Sigmoid colon (tissue), 4 donors: Measurements from ENCODE around the gene XPO6.

Experiments used
- POLR2A ChIP-seq, 2 donors: fragments of 450-650 bp; IDR thresholded peaks; one replicate each; pipeline ENCODE4 v1.6.1; 2016; ENCODE audit warnings: antibody characterized with exemption in 2 of 2, mild to moderate bottlenecking in 2 of 2, moderate library complexity in 2 of 2
- POLR2AphosphoS5 ChIP-seq, 4 donors: sonication (generic); formaldehyde crosslinking; IDR thresholded peaks; one replicate each; pipeline ENCODE4 v1.6.1; 2017; ENCODE audit warnings: antibody characterized with exemption in 4 of 4
- TF ChIP-seq, protein P1 (sequence below), 4 experiments: fragments of 450-650 bp in 3 of 4; fragments of 200-600 bp in 1 of 4; IDR thresholded peaks; one replicate each; pipeline ENCODE4 v1.5.1; 2016 to 2019; ENCODE audit warnings: antibody characterized with exemption in 4 of 4, mild to moderate bottlenecking in 3 of 4, moderate library complexity in 2 of 4

DNA sequence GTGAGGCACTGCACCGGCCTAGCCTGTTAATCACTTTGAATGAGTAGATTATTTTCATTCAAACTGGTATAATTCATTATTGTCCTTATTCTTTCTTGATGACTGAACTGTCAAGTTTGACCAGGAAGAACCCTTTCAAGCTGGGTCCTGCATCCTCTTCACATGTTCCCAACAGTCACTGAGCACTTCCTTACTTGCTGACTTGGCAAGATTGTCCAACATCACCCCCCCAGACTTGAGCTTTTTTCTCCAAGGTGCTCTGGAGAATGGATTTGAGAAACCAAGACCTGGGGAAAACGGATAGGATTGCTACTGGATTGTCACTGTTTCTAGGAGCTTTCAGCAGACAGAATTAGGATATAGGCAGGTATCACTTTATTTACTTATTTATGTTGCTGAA is 93.1 kb downstream of the XPO6 start:
- TF ChIP-seq, protein P1, sequence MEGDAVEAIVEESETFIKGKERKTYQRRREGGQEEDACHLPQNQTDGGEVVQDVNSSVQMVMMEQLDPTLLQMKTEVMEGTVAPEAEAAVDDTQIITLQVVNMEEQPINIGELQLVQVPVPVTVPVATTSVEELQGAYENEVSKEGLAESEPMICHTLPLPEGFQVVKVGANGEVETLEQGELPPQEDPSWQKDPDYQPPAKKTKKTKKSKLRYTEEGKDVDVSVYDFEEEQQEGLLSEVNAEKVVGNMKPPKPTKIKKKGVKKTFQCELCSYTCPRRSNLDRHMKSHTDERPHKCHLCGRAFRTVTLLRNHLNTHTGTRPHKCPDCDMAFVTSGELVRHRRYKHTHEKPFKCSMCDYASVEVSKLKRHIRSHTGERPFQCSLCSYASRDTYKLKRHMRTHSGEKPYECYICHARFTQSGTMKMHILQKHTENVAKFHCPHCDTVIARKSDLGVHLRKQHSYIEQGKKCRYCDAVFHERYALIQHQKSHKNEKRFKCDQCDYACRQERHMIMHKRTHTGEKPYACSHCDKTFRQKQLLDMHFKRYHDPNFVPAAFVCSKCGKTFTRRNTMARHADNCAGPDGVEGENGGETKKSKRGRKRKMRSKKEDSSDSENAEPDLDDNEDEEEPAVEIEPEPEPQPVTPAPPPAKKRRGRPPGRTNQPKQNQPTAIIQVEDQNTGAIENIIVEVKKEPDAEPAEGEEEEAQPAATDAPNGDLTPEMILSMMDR (IDR thresholded peaks at IDR 0.05), result no peak
- TF ChIP-seq POLR2AphosphoS5 (IDR thresholded peaks at IDR 0.05), result no peak
- TF ChIP-seq POLR2A (IDR thresholded peaks at IDR 0.05), result no peak
